SU-DHL-6 (cell line): ENCODE results near the gene BCORL1.

Experiments used
- EZH2phosphoT487 ChIP-seq: fragments of 200-600 bp; sonication (generic), shearing (Covaris generic); conservative IDR thresholded peaks from 2 replicates; pipeline ENCODE4 v1.6.1; 2018; ENCODE audit warnings: mild to moderate bottlenecking, antibody characterized with exemption, low read length, moderate library complexity, mixed read lengths
- TF ChIP-seq, protein P1 (sequence below): fragments of 200-600 bp; sonication (generic); IDR thresholded peaks from one replicate; pipeline ENCODE4 v1.5.1; 2017; ENCODE audit warnings: antibody characterized with exemption, mild to moderate bottlenecking, low read length, moderate library complexity; ENCODE audit not compliant: insufficient read depth, poor library complexity, severe bottlenecking

DNA sequence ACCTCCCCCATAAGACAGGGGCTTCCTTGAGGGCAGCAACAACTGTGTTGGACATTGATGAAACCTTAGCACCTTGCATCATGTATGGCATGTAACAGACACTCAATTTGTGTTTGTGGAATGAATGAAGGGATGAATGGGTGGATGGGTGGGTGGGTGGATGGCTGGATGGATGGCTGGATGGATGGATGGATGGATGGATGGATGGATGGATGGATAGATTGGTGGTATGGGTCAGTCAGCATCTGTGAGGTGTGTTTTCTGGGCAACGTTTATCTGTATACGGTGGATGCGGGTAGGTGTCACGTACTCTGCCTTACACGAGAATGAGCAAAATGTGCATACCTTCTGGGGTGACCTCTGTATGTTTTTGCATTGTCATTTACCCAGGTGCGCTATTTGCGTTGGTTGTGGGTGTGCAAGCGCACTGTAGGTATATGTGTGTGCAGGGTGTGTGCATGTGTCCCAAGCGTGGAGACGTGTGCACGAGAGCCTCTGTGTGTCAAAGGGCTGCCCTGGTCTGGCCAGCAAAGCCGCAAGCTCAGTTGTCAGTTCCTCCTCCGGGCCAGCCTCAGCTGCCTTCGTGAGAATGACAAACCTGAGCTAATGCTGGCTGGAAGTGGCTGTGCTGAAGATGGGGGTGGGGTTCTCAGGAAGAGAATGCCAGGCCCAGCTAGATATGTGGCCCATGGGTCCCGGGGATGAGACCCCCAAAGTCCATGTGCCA lies 101.4 kb downstream of the BCORL1 start:
- TF ChIP-seq, protein P1, sequence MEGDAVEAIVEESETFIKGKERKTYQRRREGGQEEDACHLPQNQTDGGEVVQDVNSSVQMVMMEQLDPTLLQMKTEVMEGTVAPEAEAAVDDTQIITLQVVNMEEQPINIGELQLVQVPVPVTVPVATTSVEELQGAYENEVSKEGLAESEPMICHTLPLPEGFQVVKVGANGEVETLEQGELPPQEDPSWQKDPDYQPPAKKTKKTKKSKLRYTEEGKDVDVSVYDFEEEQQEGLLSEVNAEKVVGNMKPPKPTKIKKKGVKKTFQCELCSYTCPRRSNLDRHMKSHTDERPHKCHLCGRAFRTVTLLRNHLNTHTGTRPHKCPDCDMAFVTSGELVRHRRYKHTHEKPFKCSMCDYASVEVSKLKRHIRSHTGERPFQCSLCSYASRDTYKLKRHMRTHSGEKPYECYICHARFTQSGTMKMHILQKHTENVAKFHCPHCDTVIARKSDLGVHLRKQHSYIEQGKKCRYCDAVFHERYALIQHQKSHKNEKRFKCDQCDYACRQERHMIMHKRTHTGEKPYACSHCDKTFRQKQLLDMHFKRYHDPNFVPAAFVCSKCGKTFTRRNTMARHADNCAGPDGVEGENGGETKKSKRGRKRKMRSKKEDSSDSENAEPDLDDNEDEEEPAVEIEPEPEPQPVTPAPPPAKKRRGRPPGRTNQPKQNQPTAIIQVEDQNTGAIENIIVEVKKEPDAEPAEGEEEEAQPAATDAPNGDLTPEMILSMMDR: no peak
- no peak for TF ChIP-seq EZH2phosphoT487
